Breast epithelium (tissue), 3 donors: Measurements from ENCODE around the gene SERPINB6.

Source experiments
- CTCF ChIP-seq, 3 donors: fragments of 450-650 bp; IDR thresholded peaks; one replicate each; pipeline ENCODE4 v1.5.1; 2016 to 2017; ENCODE audit warnings: antibody characterized with exemption in 3 of 3, mild to moderate bottlenecking in 3 of 3, moderate library complexity in 3 of 3
- POLR2A ChIP-seq: fragments of 450-650 bp; IDR thresholded peaks from one replicate; pipeline ENCODE4 v1.6.1; 2016; ENCODE audit warnings: antibody characterized with exemption, mild to moderate bottlenecking, moderate library complexity
- POLR2AphosphoS5 ChIP-seq, 3 donors: sonication (generic); formaldehyde crosslinking; IDR thresholded peaks; one replicate each; pipeline ENCODE4 v1.6.1; 2017; ENCODE audit warnings: antibody characterized with exemption in 3 of 3

GRCh38 chr6:3006476-3006875 is 35.1 kb upstream of the SERPINB6 start:
- TF ChIP-seq CTCF (IDR thresholded peaks at IDR 0.05) (no peak), POLR2A (no peak), POLR2AphosphoS5 (IDR thresholded peaks at IDR 0.05) (no peak)
